Stimulated activated naive CD8-positive, alpha-beta T cell treated with anti-CD3 and anti-CD28 coated beads, Interleukin-15, Interleukin-2, amounts not matched to agents 100 U/mL and 50 U/mL, for 24 hours (primary cell): Measurements from ENCODE around the gene EYA2.
"Not testable (repeated sequence)": the region's sequence is repeated elsewhere in the genome, so short reads cannot be mapped to it uniquely, and the experiment has no call there.

Experiments used
- ATAC-seq: fragments of 150-1000 bp; cut with Tn5 transposase; one replicate; pipeline ENCODE4 v1.10.0; 2021
- DNase-seq: peaks from one replicate; pipeline ENCODE4 v3.0.0; 2021

The EYA2 gene

GRCh38 chr20:46895906-46896242, 1.2 kb downstream of the EYA2 start:
- DNase-seq: no peak

GRCh38 chr20:46897328-46897880, 2.8 kb downstream of the EYA2 start:
- no peak for DNase-seq
- no peak for ATAC-seq

More at GRCh38 chr20:46895906-46896242, 1.2 kb downstream of the EYA2 start:
- ATAC-seq: no peak

- DNase-seq: no peak
- ATAC-seq: no peak
Observed at GRCh38 chr20:46898423-46898822, 3.8 kb downstream of the EYA2 start.

- no peak for ATAC-seq
- DNase-seq: no peak
Observed at GRCh38 chr20:46899621-46900020, 5.0 kb downstream of the EYA2 start.

- no peak for ATAC-seq
- DNase-seq: no peak
Observed at GRCh38 chr20:46900086-46900485, 5.4 kb downstream of the EYA2 start.

GRCh38 chr20:46900826-46901225, 6.2 kb downstream of the EYA2 start:
- no peak for ATAC-seq
- no peak for DNase-seq

- DNase-seq (no peak), ATAC-seq (no peak)
Observed at GRCh38 chr20:46901638-46902037, 7.0 kb downstream of the EYA2 start.

GRCh38 chr20:46903256-46903655, 8.6 kb downstream of the EYA2 start:
- DNase-seq (no peak), ATAC-seq (no peak)

- ATAC-seq (no peak), DNase-seq (no peak)
Observed at GRCh38 chr20:46903937-46904336, 9.3 kb downstream of the EYA2 start.

- no peak for ATAC-seq
- no peak for DNase-seq
Observed at GRCh38 chr20:46905364-46906125, 10.9 kb downstream of the EYA2 start.

- no peak for ATAC-seq
Observed at GRCh38 chr20:46913329-46914044, 18.8 kb downstream of the EYA2 start.

GRCh38 chr20:46914789-46915379, 20.2 kb downstream of the EYA2 start:
- ATAC-seq (no peak), DNase-seq (no peak)

More at GRCh38 chr20:46913329-46914044, 18.8 kb downstream of the EYA2 start:
- DNase-seq: no peak

- no peak for ATAC-seq
- no peak for DNase-seq
Observed at GRCh38 chr20:46915575-46916257, 21.1 kb downstream of the EYA2 start.

- no peak for ATAC-seq
- no peak for DNase-seq
Observed at GRCh38 chr20:46916258-46916603, 21.6 kb downstream of the EYA2 start.

GRCh38 chr20:46917155-46917554, 22.5 kb downstream of the EYA2 start:
- no peak for ATAC-seq
- DNase-seq: no peak

- no peak for ATAC-seq
- DNase-seq: no peak
Observed at GRCh38 chr20:46920114-46920513, 25.5 kb downstream of the EYA2 start.

- not testable (repeated sequence) for DNase-seq, ATAC-seq
Observed at GRCh38 chr20:46922841-46923240, 28.2 kb downstream of the EYA2 start.

- ATAC-seq: no peak
- DNase-seq: no peak
Observed at GRCh38 chr20:46923550-46923949, 28.9 kb downstream of the EYA2 start.

- no peak for ATAC-seq
- DNase-seq: no peak
Observed at GRCh38 chr20:46928580-46929132, 34.0 kb downstream of the EYA2 start.

GRCh38 chr20:46929902-46930301, 35.3 kb downstream of the EYA2 start:
- ATAC-seq (no peak), DNase-seq (no peak)

- ATAC-seq (no peak), DNase-seq (no peak)
Observed at GRCh38 chr20:46930640-46931339, 36.1 kb downstream of the EYA2 start.

- ATAC-seq (no peak), DNase-seq (no peak)
Observed at GRCh38 chr20:46931699-46932098, 37.1 kb downstream of the EYA2 start.
